B cell (primary cell): ENCODE measurements around the gene ZNF213. TPM values are rescaled to one million over a fixed set of nuclear protein-coding genes. Genes with fewer than 3 reads are reported as not detected.

Experiments used
- ATAC-seq: fragments of 200-7000 bp; cut with Tn5 transposase; one replicate; pipeline ENCODE4 v1.10.0; 2021; ENCODE audit warnings: low read depth, mild to moderate bottlenecking, moderate number of reproducible peaks, moderate library complexity
- CTCF ChIA-PET: fragments of 350-600 bp; sonication (Branson Sonifier 250); formaldehyde crosslinking; loops from one replicate; lab custom pipeline; 2021; ENCODE audit warnings: antibody characterized with exemption, inconsistent platforms; lab: Charles Lee
- POLR2A ChIA-PET: fragments of 350-600 bp; sonication (Branson Sonifier 250); formaldehyde crosslinking; loops from one replicate; lab custom pipeline; 2021; ENCODE audit warnings: antibody characterized with exemption; lab: Charles Lee
- DNase-seq: peaks from one replicate; pipeline ENCODE4 v3.0.0; 2013
- H2AFZ ChIP-seq: 2 replicates; pipeline ENCODE4 v1.6.1; 2012; ENCODE audit warnings: mild to moderate bottlenecking, low read depth, low read length; ENCODE audit not compliant: insufficient read depth, poor library complexity, severe bottlenecking
- H3K27ac ChIP-seq, 2 donors: 1 replicate in 1 of 2; 2 replicates in 1 of 2; pipeline ENCODE4 v1.5.1; 2012 to 2013; ENCODE audit warnings: low read length in 2 of 2, mild to moderate bottlenecking in 2 of 2, moderate library complexity in 1 of 2
- H3K27me3 ChIP-seq, 4 experiments: fragments of 200-600 bp in 1 of 4; sonication (generic) in 1 of 4; replicated peaks in 1 of 4; 1 replicate in 2 of 4; 2 replicates in 2 of 4; pipeline versions ENCODE4 v1.6.1 to v1.7.0; 2013 to 2016; ENCODE audit warnings: low read length in 3 of 4, mild to moderate bottlenecking in 2 of 4, mixed read lengths in 1 of 4, moderate library complexity in 1 of 4; ENCODE audit not compliant: insufficient read depth in 4 of 4, control insufficient read depth in 3 of 4; ENCODE audit errors: control extremely low read depth in 1 of 4
- H3K36me3 ChIP-seq, 2 experiments: replicated peaks in 1 of 2; 1 replicate in 1 of 2; 2 replicates in 1 of 2; pipeline versions ENCODE4 v1.6.1 to v1.7.1; 2013; ENCODE audit warnings: low read length in 1 of 2; ENCODE audit not compliant: insufficient read depth in 2 of 2, control insufficient read depth in 1 of 2; ENCODE audit errors: control extremely low read depth in 1 of 2, extremely low read depth in 1 of 2
- H3K4me1 ChIP-seq, 2 donors: fragments of 200-600 bp in 1 of 2; sonication (generic) in 1 of 2; 1 replicate in 1 of 2; 2 replicates in 1 of 2; pipeline versions ENCODE4 v1.5.1 to v1.6.1; 2013 to 2017; ENCODE audit warnings: low read length in 2 of 2; ENCODE audit not compliant: control insufficient read depth in 2 of 2, insufficient read depth in 2 of 2
- H3K4me2 ChIP-seq: replicated peaks from 2 replicates; pipeline ENCODE3; 2012; ENCODE audit warnings: mild to moderate bottlenecking, low read depth, low read length; ENCODE audit not compliant: poor library complexity, severe bottlenecking
- H3K4me3 ChIP-seq, 5 experiments: fragments of 200-600 bp in 1 of 5; sonication (generic) in 1 of 5; 1 replicate in 3 of 5; 2 replicates in 2 of 5; pipeline versions ENCODE4 v1.5.1 to v1.7.0; 2011 to 2016; ENCODE audit warnings: low read length in 4 of 5, mild to moderate bottlenecking in 4 of 5, low read depth in 2 of 5, control low read depth in 1 of 5, moderate library complexity in 1 of 5; ENCODE audit not compliant: insufficient read depth in 1 of 5; ENCODE audit errors: control extremely low read depth in 1 of 5, extremely low read depth in 1 of 5
- H3K79me2 ChIP-seq: fragments of 200-600 bp; sonication (generic); one replicate; pipeline ENCODE4 v1.6.0; 2016; ENCODE audit warnings: low read length; ENCODE audit not compliant: control insufficient read depth, insufficient read depth
- H3K9ac ChIP-seq: fragments of 200-600 bp; sonication (generic); 2 replicates; pipeline ENCODE4 v1.6.1; 2017; ENCODE audit warnings: mild to moderate bottlenecking, low read length, moderate library complexity
- H3K9me3 ChIP-seq, 3 donors: one replicate each; pipeline versions ENCODE4 v1.6.1 to v1.7.1; 2013; ENCODE audit warnings: low read length in 2 of 3; ENCODE audit not compliant: control insufficient read depth in 2 of 3, insufficient read depth in 1 of 3; ENCODE audit errors: control extremely low read depth in 1 of 3
- H4K20me1 ChIP-seq: 2 replicates; pipeline ENCODE4 v1.6.0; 2012; ENCODE audit warnings: mild to moderate bottlenecking, low read length; ENCODE audit not compliant: insufficient read depth, control insufficient read depth, poor library complexity, severe bottlenecking
- H3K27ac Mint-ChIP-seq: one replicate; pipeline ENCODE4 v1.8.0; 2021; ENCODE audit warnings: mixed read lengths
- H3K27me3 Mint-ChIP-seq: one replicate; pipeline ENCODE4 v1.8.0; 2021; ENCODE audit warnings: mixed read lengths
- H3K4me1 Mint-ChIP-seq: one replicate; pipeline ENCODE4 v1.8.0; 2021; ENCODE audit warnings: mixed read lengths
- H3K4me3 Mint-ChIP-seq: one replicate; pipeline ENCODE4 v1.8.0; 2021; ENCODE audit warnings: mixed read lengths
- H3K9me3 Mint-ChIP-seq: one replicate; pipeline ENCODE4 v1.8.0; 2022; ENCODE audit warnings: mixed read lengths; ENCODE audit not compliant: insufficient read depth
- CTCF ChIP-seq: fragments of 200-600 bp; IDR thresholded peaks from one replicate; pipeline ENCODE4 v1.8.0; 2022; ENCODE audit warnings: antibody characterized with exemption, mild to moderate bottlenecking
- EZH2 ChIP-seq: IDR thresholded peaks from 2 replicates; pipeline ENCODE4 v1.6.1; 2012; ENCODE audit warnings: borderline replicate concordance, low read depth, mild to moderate bottlenecking, moderate library complexity, low read length; ENCODE audit not compliant: insufficient read depth, poor library complexity, severe bottlenecking
- whole genome bisulfite sequencing: methylation state at CpG from one replicate; pipeline ENCODE4 v1.1.5; 2013; ENCODE audit warnings: missing lambda C conversion rate; ENCODE audit not compliant: insufficient coverage; 5-methylcytosine and 5-hydroxymethylcytosine counted together
- intact Hi-C: fragments of 100-400 bp; cut with micrococcal nuclease; formaldehyde crosslinking; loops from one replicate; pipeline ENCODE4 v1.10.0; 2022
- polyA plus RNA-seq: library from polyadenylated mRNA; depleted of rRNA; stranded (reverse); fragments of >200 nt; gene quantifications from 2 replicates; pipeline ENCODE4 v1.2.3, GENCODE V29; 2012
- total RNA-seq, 2 donors: library from RNA; stranded (reverse); fragments of 120-200 nt in 1 of 2; gene quantifications; 1 replicate in 1 of 2; 2 replicates in 1 of 2; pipeline versions ENCODE4 v1.2.3 to v1.2.4, GENCODE V29; 2013 to 2022

Gene ZNF213
- total and polyA plus RNA-seq, 2 donors (not counting 1 experiment from before 2014, with no cell fraction given) = 1.4 to 7.2 TPM

- H3K9ac ChIP-seq = no peak overlapping the region
- H3K79me2 ChIP-seq = no peaks in the 10 kb centered on the region
- TF ChIP-seq CTCF (no peak), EZH2 (no peak)
- ChIA-PET POLR2A (interaction anchor here (0.8 kb wide), 1 partner anchor 9 kb away, joined by 10 read pairs; no protein-coding TSS in a partner anchor), CTCF (interaction anchor here (1.2 to 1.6 kb wide), 2 partner anchors 10 to 16 kb away, joined by 3 to 5 read pairs; partner anchors contain the start of gene ZSCAN10)
- H3K36me3 ChIP-seq = no peaks in the 10 kb centered on the region
- DNase-seq (no peak), ATAC-seq (no peak)
- Mint-ChIP-seq H3K9me3 (no peaks in the 10 kb centered on the region), H3K4me3 (no peak overlapping the region), H3K27ac (no peak overlapping the region), H3K27me3 (peaks cover 22% of the 10 kb centered on the region), H3K4me1 (no peaks in the 10 kb centered on the region)
- no peaks in the 10 kb centered on the region for H3K9me3 ChIP-seq
- no peak overlapping the region for H3K27ac ChIP-seq
- no peak overlapping the region for H3K4me2 ChIP-seq
- H4K20me1 ChIP-seq = no peaks in the 10 kb centered on the region
- H3K4me3 ChIP-seq = no peak overlapping the region
- intact Hi-C loops = no loop called here
- no peak overlapping the region for H2AFZ ChIP-seq
- H3K4me1 ChIP-seq = no peaks in the 10 kb centered on the region
- 92% methylated on average over 12 of the region's 12 CpGs for WGBS
- H3K27me3 ChIP-seq = peaks cover 0 to 30% (median 3%) of the 10 kb centered on the region in 4 experiments
Measured at GRCh38 chr16:3115003-3115402, 19.8 kb upstream of the ZNF213 start.

DNA sequence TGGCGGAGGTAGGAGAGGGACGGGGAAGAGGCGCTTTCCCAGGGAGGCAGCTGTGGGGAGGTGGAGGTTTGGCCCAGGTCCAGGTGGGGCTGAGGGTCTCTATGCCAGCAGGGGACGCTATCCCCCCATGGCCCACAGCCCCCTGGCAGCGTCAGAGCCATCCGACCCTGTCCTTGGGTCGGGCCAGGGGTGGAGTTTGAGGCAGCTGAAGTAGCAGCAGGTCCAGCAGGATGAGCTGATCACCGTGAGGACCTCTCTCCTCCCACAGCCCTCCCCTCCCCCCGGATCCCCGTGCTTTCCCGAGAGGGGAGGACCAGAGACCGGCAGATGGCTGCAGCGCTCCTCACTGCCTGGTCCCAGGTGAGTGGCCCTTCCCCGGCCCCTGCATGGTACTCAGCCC lies 19.3 kb upstream of the ZNF213 start:
- no peaks in the 10 kb centered on the region for H3K4me1 ChIP-seq
- WGBS = 92% methylated on average over 14 of the region's 14 CpGs
- ATAC-seq (no peak), DNase-seq (no peak)
- H3K27ac Mint-ChIP-seq = no peak overlapping the region
- no peak overlapping the region for H3K4me2 ChIP-seq
- H3K9me3 Mint-ChIP-seq = no peaks in the 10 kb centered on the region
- H3K9me3 ChIP-seq = no peaks in the 10 kb centered on the region
- no peak overlapping the region for H3K9ac ChIP-seq
- ChIA-PET CTCF (interaction anchor here (1.2 to 1.6 kb wide), 2 partner anchors 9 to 17 kb away, joined by 3 to 5 read pairs; partner anchors contain the start of gene ZSCAN10), POLR2A (no interaction called here)
- H3K4me1 Mint-ChIP-seq = no peaks in the 10 kb centered on the region
- no peaks in the 10 kb centered on the region for H3K36me3 ChIP-seq
- peaks cover 0 to 30% (median 3%) of the 10 kb centered on the region in 4 experiments for H3K27me3 ChIP-seq
- H2AFZ ChIP-seq = no peak overlapping the region
- no peak overlapping the region for H3K4me3 Mint-ChIP-seq
- H3K4me3 ChIP-seq = no peak overlapping the region
- H3K27me3 Mint-ChIP-seq = peaks cover 22% of the 10 kb centered on the region
- no peak overlapping the region for H3K27ac ChIP-seq
- H4K20me1 ChIP-seq = no peaks in the 10 kb centered on the region
- intact Hi-C loops = no loop called here
- TF ChIP-seq CTCF (no peak), EZH2 (no peak)
- H3K79me2 ChIP-seq = no peaks in the 10 kb centered on the region
